Activated naive CD4-positive, alpha-beta T cell treated with anti-CD3 and anti-CD28 coated beads for 36 hours (primary cell): ENCODE results near the gene PARP11. TPM values are rescaled to one million over a fixed set of nuclear protein-coding genes. Genes with fewer than 3 reads are reported as not detected.

Experiments
- CTCF ChIA-PET: fragments of 350-600 bp; sonication (Branson Sonifier 250); formaldehyde crosslinking; loops from one replicate; lab custom pipeline; 2021; ENCODE audit warnings: antibody characterized with exemption; lab: Charles Lee
- DNase-seq: peaks from one replicate; pipeline ENCODE4 v3.0.0-alpha.2; 2020
- H3K27ac Mint-ChIP-seq: one replicate; pipeline ENCODE4 v1.8.0; 2021; ENCODE audit warnings: mild to moderate bottlenecking, mixed read lengths
- H3K27me3 Mint-ChIP-seq: one replicate; pipeline ENCODE4 v1.8.0; 2021; ENCODE audit warnings: low read depth, mixed read lengths
- H3K36me3 Mint-ChIP-seq: one replicate; pipeline ENCODE4 v1.8.0; 2021; ENCODE audit warnings: low read depth, mixed read lengths
- H3K4me1 Mint-ChIP-seq: one replicate; pipeline ENCODE4 v1.8.0; 2021; ENCODE audit warnings: low read depth, mixed read lengths
- H3K4me3 Mint-ChIP-seq: one replicate; pipeline ENCODE4 v1.8.0; 2021; ENCODE audit warnings: mild to moderate bottlenecking, moderate library complexity, mixed read lengths
- H3K9me3 Mint-ChIP-seq: one replicate; pipeline ENCODE4 v1.8.0; 2021; ENCODE audit warnings: mixed read lengths
- intact Hi-C: fragments of 100-400 bp; cut with micrococcal nuclease; formaldehyde crosslinking; loops from one replicate; pipeline ENCODE4 v1.15.1; 2023
- total RNA-seq, 2 experiments: library from RNA; stranded (reverse); gene quantifications; one replicate each; pipeline ENCODE4 v1.2.3, GENCODE V29; 2021

Gene PARP11
- total RNA-seq, 2 experiments from 2014 or later, result 19.9 to 20.7 TPM

DNA sequence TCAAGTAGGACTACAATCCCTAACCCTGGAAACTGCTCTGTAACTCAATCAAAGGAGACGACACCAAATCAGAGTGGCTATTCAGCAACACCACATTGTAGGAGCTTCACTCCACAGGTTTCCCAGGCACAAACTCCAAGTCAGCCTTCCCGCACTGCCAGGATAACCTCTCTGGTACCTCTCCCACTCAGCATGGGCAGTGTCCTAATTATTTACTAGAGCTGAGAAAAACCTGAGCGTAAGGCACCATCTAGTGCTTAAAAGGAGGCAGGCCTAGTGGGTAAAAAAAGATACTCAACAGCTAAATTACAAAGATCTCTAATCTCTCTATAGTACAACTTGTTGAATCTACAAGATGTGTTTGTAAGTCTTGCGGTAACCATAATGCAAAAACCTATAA, 36.1 kb downstream of the PARP11 start:
- Mint-ChIP-seq H3K4me3 (no peak overlapping the region), H3K27me3 (no peaks in the 10 kb centered on the region), H3K4me1 (peaks cover 45% of the 10 kb centered on the region), H3K9me3 (peaks cover 4% of the 10 kb centered on the region), H3K27ac (no peak overlapping the region), H3K36me3 (peaks cover 16% of the 10 kb centered on the region)
- intact Hi-C loops, result no loop called here
- no peak for DNase-seq
- CTCF ChIA-PET, result no interaction called here

DNA sequence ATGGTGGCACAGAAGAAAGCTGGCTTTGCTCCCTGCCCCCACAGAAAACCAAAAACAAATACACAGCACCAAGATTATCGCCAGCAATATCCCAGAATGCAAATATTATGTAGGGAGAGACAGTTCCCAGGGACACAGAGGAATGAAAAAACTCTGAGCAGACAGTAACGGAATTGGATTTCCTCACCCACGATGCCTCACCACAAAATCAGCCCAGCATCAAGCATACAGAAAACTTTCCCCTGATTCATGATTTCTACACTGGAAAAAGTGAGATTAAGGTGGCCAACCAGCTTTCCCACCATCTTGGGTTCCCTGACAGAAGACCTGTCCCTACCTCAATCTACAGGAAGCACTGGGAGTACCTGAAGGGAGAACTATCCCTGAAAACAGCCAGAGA, 36.6 kb downstream of the PARP11 start:
- intact Hi-C loops, result no loop called here
- Mint-ChIP-seq H3K27me3 (no peaks in the 10 kb centered on the region), H3K4me1 (peaks cover 46% of the 10 kb centered on the region), H3K4me3 (no peak overlapping the region), H3K36me3 (peaks cover 16% of the 10 kb centered on the region), H3K27ac (no peak overlapping the region), H3K9me3 (peaks cover 4% of the 10 kb centered on the region)
- CTCF ChIA-PET, result no interaction called here
- DNase-seq, result no peak

GRCh38 chr12:3835914-3836313, 37.3 kb downstream of the PARP11 start:
- H3K9me3 Mint-ChIP-seq, result peaks cover 4% of the 10 kb centered on the region
- peaks cover 11% of the 10 kb centered on the region for H3K36me3 Mint-ChIP-seq
- peaks cover 46% of the 10 kb centered on the region for H3K4me1 Mint-ChIP-seq
- no peak overlapping the region for H3K27ac Mint-ChIP-seq
- CTCF ChIA-PET, result no interaction called here
- no peak for DNase-seq
- intact Hi-C loops, result no loop called here
- no peak overlapping the region for H3K4me3 Mint-ChIP-seq
- no peaks in the 10 kb centered on the region for H3K27me3 Mint-ChIP-seq

DNA sequence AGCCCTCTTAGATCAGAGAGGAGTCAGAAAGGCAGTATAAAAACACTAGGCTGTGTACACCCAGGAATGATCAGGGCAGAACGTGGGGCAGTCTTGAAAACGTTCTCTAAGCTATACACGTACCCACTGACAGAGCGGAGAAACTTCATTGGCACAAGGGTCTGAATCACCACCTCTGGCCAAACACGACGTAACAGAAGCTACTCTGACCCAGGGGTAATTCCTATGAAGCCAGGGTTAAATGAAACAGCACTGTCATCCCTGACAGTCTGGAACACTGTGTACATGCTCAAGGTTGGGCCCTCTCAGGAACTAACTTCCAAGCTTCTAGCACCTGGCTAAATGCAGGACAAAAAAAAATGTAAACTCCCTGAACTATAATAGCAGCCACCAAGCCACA, 38.4 kb downstream of the PARP11 start:
- Mint-ChIP-seq H3K27me3 (no peaks in the 10 kb centered on the region), H3K4me1 (peaks cover 46% of the 10 kb centered on the region), H3K4me3 (no peak overlapping the region), H3K36me3 (peaks cover 8% of the 10 kb centered on the region), H3K9me3 (peaks cover 4% of the 10 kb centered on the region), H3K27ac (no peak overlapping the region)
- intact Hi-C loops, result no loop called here
- no peak for DNase-seq
- CTCF ChIA-PET, result interaction anchor here (1.0 kb wide), 1 partner anchor 32 kb away, joined by 3 read pairs; no protein-coding TSS in a partner anchor

- intact Hi-C loops, result loop anchor here (2.0 kb wide), 1 partner anchor 37 kb away; no protein-coding TSS in a partner anchor
- Mint-ChIP-seq H3K9me3 (peaks cover 4% of the 10 kb centered on the region), H3K36me3 (peaks cover 6% of the 10 kb centered on the region), H3K4me3 (no peak overlapping the region), H3K27ac (no peak overlapping the region), H3K4me1 (peaks cover 46% of the 10 kb centered on the region), H3K27me3 (no peaks in the 10 kb centered on the region)
- CTCF ChIA-PET, result interaction anchor here (1.3 kb wide), 1 partner anchor 51 kb away, joined by 3 read pairs; no protein-coding TSS in a partner anchor
- no peak for DNase-seq
Observed at GRCh38 chr12:3833670-3834310, 39.4 kb downstream of the PARP11 start.

- Mint-ChIP-seq H3K9me3 (peaks cover 2% of the 10 kb centered on the region), H3K4me1 (peaks cover 41% of the 10 kb centered on the region), H3K27ac (no peak overlapping the region), H3K36me3 (no peaks in the 10 kb centered on the region), H3K4me3 (no peak overlapping the region), H3K27me3 (no peaks in the 10 kb centered on the region)
- DNase-seq, result no peak
- CTCF ChIA-PET, result interaction anchor here (0.7 to 1.3 kb wide), 3 partner anchors 52 to 532 kb away, joined by 3 read pairs; no protein-coding TSS in a partner anchor
- intact Hi-C loops, result loop anchor here (2.0 kb wide), 1 partner anchor 38 kb away; no protein-coding TSS in a partner anchor
Observed at GRCh38 chr12:3832738-3833137, 40.5 kb downstream of the PARP11 start.

- DNase-seq, result no peak
- Mint-ChIP-seq H3K4me1 (peaks cover 15% of the 10 kb centered on the region), H3K27me3 (no peaks in the 10 kb centered on the region), H3K4me3 (no peak overlapping the region), H3K36me3 (peaks cover 3% of the 10 kb centered on the region), H3K9me3 (no peaks in the 10 kb centered on the region), H3K27ac (no peak overlapping the region)
- CTCF ChIA-PET, result no interaction called here
- intact Hi-C loops, result no loop called here
Observed at GRCh38 chr12:3828888-3829287, 44.3 kb downstream of the PARP11 start.

DNA sequence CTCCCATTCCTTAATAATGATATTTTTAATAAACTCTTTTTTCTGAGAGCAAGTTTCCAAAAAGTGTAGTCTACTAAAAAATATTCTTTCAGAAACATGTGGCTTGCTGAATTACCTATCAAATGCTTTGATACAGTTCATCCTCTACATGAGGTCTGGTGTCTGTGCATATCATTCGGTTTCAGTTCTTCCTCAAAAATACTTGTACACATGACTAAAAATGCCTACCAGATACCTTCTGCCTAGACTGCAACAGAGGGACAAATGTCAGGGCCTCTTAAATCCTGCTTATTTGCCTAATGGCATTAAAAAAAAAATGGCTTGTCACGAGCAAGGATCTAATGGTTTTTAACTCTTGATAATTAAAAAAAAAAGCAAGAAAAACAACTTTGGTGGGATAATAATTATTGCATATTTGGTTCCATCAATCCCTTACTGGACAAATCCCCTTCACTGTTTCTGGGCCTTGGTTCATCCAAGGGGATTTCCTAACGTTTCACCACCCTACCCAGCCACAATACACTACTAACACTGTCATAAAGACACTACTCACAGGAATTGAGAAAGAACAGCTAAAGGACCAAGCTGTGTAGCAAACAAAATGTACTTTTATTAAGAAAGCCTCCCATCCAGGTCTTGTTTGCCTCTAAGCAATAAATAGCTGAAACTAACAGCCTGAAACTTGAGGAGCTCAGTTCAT, 45.7 kb downstream of the PARP11 start:
- Mint-ChIP-seq H3K36me3 (peaks cover 3% of the 10 kb centered on the region), H3K4me3 (no peak overlapping the region), H3K27me3 (no peaks in the 10 kb centered on the region), H3K27ac (no peak overlapping the region), H3K4me1 (peaks cover 8% of the 10 kb centered on the region), H3K9me3 (no peaks in the 10 kb centered on the region)
- no peak for DNase-seq
- intact Hi-C loops, result no loop called here
- CTCF ChIA-PET, result no interaction called here

DNA sequence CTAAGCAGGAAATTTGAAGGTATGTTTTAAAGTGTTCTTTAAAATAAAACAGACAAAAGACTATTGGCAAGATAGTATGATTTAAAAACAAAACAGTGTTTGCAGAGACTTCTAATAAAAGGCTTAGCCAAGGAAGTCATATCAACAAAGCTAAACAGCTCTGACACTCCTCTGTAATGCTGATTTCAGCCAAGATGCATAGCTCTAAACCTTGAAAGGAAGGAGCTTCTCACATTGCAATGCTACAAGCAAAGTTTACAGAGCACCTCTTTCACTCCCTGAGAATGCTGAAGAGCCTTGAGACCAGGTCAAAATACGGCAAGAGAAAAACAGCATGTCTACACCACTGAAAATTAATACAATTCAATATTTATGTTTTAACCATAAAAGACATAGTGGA, 51.8 kb downstream of the PARP11 start:
- no peak overlapping the region for H3K4me3 Mint-ChIP-seq
- CTCF ChIA-PET, result interaction anchor here (0.6 to 1.4 kb wide), 2 partner anchors 18 to 65 kb away, joined by 4 to 5 read pairs; no protein-coding TSS in a partner anchor
- peaks cover 2% of the 10 kb centered on the region for H3K4me1 Mint-ChIP-seq
- no peaks in the 10 kb centered on the region for H3K27me3 Mint-ChIP-seq
- no peak for DNase-seq
- no peaks in the 10 kb centered on the region for H3K9me3 Mint-ChIP-seq
- H3K36me3 Mint-ChIP-seq, result no peaks in the 10 kb centered on the region
- H3K27ac Mint-ChIP-seq, result no peak overlapping the region
- intact Hi-C loops, result no loop called here

GRCh38 chr12:3820122-3820521, 53.1 kb downstream of the PARP11 start:
- peaks cover 2% of the 10 kb centered on the region for H3K4me1 Mint-ChIP-seq
- no peaks in the 10 kb centered on the region for H3K36me3 Mint-ChIP-seq
- no peak overlapping the region for H3K27ac Mint-ChIP-seq
- intact Hi-C loops, result no loop called here
- no peak overlapping the region for H3K4me3 Mint-ChIP-seq
- H3K27me3 Mint-ChIP-seq, result no peaks in the 10 kb centered on the region
- CTCF ChIA-PET, result no interaction called here
- no peak for DNase-seq
- no peaks in the 10 kb centered on the region for H3K9me3 Mint-ChIP-seq

DNA sequence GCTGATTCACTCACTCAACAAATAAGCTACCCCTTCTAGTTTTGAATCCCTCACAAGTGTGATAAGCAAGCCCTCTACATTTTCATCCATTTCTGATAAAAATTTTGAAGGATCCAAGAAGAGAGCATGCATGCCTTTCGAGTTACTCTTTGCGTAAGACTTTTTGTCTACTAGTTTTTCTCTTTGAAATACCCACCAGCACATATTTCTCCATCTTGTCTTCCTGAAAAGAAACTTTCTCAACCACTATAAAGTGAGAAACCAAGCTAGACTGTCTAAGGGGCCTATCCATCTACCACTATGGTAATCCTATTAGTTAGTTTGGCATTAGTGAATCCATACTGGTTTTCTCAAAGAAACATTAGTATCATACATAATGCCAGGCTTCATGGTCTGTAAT, 56.9 kb downstream of the PARP11 start:
- H3K27me3 Mint-ChIP-seq, result no peaks in the 10 kb centered on the region
- intact Hi-C loops, result no loop called here
- peaks cover 2% of the 10 kb centered on the region for H3K4me1 Mint-ChIP-seq
- H3K4me3 Mint-ChIP-seq, result no peak overlapping the region
- no peaks in the 10 kb centered on the region for H3K9me3 Mint-ChIP-seq
- CTCF ChIA-PET, result interaction anchor here (1.6 kb wide), 1 partner anchor 13 kb away, joined by 6 read pairs; no protein-coding TSS in a partner anchor
- DNase-seq, result no peak
- H3K36me3 Mint-ChIP-seq, result peaks cover 6% of the 10 kb centered on the region
- H3K27ac Mint-ChIP-seq, result no peak overlapping the region

DNA sequence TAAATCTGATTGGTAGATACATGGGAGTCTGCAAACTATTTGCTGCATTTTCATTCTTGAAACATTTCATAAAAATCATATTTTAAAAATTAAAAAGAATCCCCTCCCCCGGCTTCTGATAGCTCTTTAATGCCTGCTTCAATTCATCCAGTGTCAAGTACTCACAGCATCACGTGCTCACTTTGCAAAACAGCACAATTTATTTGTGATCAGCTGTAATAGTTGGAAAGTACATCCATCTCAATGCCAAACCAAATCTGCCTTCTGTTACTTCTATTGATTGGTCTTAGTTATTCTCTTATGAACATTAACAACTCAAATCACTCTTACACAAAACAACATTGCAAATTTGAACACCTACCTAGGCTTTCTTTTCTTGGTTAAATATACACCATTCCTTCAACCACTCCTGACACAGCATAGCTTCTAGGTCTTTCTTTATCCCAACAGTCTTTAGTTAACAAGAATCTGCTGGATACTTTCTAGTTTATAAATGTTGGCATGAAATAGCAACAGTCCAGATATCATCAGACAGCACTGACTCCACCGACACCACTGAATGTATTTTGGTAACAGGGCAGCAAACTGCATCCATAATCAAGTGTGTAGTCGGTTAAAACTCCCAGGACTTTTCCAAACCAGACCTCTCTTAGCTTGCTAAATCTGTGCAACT, 58.0 kb downstream of the PARP11 start:
- CTCF ChIA-PET, result interaction anchor here (0.6 to 1.6 kb wide), 2 partner anchors 12 to 118 kb away, joined by 4 to 6 read pairs; no protein-coding TSS in a partner anchor
- Mint-ChIP-seq H3K36me3 (peaks cover 6% of the 10 kb centered on the region), H3K27ac (no peak overlapping the region), H3K9me3 (no peaks in the 10 kb centered on the region), H3K27me3 (no peaks in the 10 kb centered on the region), H3K4me3 (no peak overlapping the region), H3K4me1 (peaks cover 4% of the 10 kb centered on the region)
- intact Hi-C loops, result no loop called here
- DNase-seq, result no peak
